Measurements from ENCODE around the gene PDE3B.
"Not testable (repeated sequence)": the region's sequence is repeated elsewhere in the genome, so short reads cannot be mapped to it uniquely, and the experiment has no call there.

The PDE3B gene

DNA sequence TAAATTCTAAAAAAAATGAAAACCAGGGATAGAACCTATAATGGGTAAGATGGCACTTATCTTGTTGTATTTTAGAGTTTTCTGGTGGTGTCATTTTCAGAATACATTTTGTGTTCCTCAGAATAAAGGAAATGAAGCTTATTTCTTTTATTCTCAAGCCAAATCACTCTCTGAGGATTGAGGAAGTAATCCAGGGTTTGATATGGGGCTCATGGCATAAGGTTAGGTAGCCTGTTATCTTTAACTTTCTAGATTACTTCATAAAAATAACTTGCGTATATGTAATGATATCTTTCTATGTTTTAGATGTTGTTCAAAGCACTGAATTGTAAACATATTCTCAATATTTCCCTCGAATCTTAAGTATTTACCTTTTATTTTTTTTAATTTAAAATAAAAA is 33.5 kb downstream of the PDE3B start:
- DNase-seq (ENCODE audit: low read depth), result no peak

DNA sequence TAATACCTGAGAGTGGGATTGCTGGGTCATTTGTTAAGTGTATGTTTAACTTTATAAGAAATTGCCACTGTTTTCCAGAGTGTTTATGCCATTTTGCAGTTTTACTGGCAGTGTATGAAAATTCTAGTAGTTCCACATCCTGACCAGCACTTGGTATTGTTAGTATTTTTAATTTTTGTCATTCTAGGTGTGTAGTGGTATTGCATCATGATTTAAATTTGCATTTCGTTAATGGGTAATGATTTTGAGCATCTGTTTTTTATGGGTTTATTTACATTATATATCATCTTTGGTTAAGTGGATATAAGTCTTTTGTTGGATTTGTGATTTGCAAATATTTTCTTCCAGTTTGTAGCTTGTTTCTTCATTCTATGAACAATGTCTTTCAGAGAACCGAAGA is 34.7 kb downstream of the PDE3B start:
- no peak for DNase-seq (ENCODE audit: low read depth)

DNA sequence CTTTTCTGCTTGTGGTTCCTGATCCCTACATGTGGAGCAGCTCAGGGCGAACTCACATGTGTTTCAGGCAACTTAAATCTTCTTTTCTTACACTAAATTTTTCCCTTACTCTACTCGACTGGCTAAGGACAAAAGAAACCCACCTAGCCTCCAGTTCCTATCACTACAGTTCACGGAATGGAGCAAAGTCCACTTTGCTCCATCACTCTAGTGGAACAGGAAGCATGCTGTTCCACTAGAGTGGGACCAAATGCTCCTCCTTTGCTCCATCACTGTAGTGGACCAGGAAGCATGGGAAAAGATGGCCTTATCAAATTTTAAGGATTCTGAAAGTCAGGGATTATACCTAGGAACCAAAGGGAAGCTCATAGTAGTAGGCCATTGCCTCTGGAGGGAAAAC is 36.1 kb downstream of the PDE3B start:
- DNase-seq (ENCODE audit: low read depth), result no peak

DNA sequence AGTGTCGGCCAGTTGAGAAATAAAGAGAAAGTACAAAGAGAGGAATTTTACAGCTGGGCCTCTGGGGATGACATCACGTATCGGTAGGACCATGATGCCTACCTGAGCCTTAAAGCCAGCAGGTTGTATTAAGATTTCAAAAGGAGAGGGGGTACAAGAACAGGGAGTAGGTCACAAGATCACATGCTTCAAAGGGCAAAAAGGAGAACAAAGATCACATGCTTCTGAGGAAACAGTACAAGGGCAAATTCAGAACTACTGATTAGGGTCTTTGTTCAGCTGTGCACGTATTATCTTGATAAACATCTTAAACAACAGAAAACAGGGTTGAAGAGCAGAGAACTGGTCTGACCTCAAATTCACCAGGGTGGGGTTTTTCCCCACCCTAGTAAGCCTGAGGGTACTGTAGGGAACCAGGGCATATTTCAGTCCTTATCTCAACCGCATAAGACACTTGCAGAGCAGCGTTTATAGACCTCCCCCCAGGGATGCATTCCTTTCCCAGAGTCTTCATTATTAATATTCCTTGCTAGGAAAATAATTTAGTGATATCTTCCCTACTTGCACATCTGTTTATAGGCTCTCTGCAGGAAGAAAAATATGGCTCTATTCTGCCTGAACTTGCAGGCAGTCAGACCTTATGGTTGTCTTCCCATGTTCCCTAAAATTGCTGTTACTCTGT is 40.8 kb downstream of the PDE3B start:
- DNase-seq (ENCODE audit: low read depth), result peak; percentile 24

DNA sequence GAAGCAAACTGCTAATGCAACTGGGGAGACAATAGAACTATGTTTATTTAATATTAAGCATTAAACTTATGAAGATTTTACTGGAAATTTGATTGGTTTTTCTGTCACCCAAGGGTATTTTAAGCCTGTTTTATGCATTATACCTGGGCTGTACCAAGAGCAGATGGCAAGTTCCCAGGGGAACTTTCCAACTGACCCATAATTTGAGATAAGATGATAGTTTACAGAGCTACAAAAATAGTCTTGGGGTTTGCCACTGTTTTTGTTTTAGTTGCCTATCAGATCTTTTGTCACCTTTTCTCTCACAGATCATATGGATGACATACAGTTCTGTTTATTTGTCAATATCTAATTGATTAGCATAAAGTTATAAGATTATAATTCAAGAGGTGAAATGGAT is 43.9 kb downstream of the PDE3B start:
- no peak for DNase-seq (ENCODE audit: low read depth)

DNA sequence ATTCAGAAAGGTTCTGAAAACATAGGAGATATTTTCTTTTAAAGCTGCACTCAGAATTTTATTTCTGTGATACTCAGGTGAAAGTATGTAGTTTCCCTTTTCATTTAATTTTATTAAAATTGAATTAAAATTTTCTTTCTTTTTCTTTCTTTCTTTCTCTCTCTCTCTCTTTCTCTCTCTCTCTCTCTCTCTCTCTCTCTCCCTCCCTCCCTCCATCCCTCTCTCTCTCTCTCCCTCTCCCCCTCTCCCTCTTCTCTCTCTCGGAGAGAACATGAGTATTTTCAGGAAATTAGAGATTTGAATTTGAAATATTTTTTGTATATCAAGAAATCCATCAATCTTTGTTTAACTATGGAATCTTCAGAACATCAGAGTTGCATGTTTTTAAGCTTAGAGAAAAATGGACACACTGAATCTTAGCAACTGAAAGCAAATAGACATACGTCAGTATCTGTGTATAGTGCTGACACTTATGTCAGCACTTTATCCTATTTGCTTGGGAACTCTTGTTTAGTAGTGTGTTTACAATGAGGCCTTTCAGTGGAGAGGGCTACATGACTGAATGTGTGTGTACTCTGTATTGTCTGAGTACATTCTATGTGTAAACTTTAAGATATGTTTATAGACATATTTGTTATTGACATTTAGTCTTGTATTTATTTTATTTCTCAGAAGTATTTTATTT is 44.5 kb downstream of the PDE3B start:
- DNase-seq (ENCODE audit: low read depth), result no peak

DNA sequence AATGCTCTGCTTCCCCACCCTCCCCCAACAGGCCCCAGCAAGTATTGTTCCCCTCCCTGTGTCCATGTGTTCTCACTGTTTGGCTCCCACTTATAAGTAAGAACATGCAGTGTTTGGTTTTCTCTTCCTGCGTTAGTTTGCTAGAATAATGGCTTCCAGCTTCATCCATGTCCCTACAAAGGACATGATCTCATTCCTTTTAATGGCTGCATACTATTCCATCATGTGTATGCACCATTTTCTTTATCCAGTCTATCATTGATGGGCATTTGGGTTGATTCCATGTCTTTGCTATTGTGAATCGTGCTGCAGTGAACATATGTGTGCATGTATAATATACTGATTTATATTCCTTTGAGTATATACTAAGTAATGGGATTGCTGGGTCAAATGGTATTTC is 52.1 kb downstream of the PDE3B start:
- DNase-seq (ENCODE audit: low read depth), result not testable (repeated sequence)

DNA sequence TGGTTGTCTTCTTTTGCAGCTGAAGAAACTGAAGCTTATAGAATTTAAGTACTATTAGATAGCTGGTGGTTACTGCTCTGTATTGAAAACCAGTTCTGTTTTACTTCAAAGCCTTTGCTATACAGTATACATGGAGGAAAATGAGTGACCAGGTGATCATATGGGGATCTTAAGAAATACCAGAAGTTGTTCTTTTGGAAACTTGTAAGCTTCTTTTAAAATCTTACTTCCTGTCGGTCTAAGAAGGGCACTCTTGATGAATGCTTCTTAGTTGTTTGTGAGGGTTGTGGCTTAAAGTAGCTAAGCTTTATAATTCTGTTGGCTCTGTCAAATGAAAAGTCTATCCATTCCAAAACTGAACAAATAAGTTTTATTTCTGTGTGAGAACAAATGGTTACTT is 55.2 kb downstream of the PDE3B start:
- no peak for DNase-seq (ENCODE audit: low read depth)

DNA sequence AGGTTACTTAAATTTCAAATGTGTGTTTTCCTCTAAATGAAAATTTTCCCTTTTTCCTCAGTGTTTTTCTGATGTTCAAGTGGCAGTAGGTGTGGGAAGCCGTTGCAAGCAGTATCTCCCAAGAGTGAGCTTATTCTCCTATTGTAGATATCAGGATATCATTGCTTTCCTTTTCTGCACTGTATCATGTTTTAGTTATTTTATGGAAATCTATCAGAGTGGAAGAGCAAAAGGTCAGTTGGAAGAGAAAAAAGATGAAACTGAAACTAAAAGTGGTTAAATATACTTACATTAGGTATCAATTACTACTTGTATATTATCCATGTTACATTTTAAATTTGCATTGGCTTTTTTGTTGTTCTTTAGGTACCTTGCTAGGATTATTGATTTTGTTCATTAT is 57.0 kb downstream of the PDE3B start:
- DNase-seq (ENCODE audit: low read depth), result no peak

DNA sequence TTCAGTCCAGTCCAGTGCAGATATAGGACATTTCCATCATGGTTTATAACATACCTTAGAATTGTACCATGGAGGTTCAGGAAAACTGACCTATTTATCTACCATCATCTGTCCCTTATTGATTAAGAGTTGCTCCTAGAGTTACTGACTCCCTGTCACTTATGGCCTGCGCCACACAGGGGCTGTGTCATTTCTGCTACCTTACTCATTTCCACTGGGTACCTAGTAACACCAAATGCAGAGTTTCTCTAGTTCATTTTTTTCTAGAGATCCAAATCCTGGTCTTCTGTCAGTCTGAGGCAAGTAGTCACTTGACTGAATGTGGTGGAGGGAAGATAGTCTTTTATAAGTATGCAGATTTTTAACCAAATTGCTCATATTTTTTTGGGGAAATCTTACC is 59.2 kb downstream of the PDE3B start:
- no peak for DNase-seq (ENCODE audit: low read depth)

DNA sequence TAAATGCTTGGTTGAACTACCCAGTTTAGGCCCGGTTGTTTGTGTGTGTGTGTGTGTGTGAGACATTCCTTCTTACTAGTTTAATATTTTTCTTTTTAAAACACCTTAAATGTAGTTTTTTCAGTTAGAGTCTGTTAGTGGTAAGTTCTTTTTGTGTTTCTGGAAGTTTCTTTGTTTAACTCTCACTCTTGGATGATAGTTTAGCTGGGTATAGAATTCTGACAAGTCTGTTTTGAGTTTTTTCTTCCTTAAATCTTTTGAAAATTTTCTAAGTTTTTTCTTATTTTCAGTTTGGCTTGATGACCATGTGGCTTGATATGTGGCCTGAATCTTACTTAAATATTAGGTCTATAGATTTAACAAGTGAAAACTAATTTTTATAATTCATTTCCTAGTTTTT is 60.1 kb downstream of the PDE3B start:
- no peak for DNase-seq (ENCODE audit: low read depth)

DNA sequence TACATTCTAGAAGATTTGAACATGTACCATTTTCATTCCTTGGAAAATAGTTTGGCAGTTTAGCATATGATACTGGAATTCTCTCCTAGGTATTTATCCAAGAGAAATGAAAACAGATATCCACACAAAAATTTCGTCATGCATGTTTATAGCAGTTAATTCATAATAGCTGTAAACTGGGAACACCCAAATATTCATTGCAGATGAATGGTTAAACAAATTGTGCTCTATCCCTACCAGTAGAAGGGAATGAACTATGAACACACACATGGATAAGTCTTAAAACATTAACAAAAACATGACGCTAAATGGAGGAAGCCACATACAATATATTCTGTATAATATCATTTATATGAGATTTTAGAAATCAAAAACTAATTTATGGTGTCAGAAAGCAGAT is 61.5 kb downstream of the PDE3B start:
- no peak for DNase-seq (ENCODE audit: low read depth)

DNA sequence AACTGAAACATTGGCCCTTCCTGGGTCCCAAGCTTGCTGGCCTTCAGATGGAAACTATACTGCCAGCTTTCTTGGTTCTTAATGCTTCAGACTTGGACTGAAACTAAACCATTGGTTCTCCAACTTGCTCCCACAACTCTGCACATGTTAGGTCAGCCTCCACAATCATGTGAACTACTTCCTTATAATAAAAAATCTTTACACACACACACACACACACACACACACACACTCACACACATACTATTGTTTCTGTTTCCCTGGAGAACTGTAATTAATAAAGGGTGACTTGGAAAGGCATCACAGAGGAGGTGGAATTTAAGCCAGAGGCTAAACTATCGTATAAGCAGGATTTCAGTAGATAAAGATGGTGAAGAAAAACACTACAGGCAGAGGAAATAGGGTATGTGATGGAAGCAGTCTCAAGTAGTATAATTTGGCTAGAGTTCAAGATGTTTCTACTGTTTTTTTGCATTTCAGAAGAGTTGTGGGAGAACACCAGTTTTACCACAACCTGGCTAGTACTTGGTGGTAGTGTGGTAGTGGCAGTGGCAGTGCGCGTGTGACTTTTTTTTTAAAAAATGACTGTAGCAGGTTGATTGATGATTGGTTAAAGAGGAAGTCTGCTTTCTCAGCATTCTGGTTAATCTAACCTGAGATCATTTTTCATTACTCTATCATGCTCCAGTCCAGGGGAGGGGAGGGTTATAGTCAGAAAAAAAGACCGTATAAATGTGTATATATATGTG is 70.1 kb downstream of the PDE3B start:
- DNase-seq (ENCODE audit: low read depth), result no peak

DNA sequence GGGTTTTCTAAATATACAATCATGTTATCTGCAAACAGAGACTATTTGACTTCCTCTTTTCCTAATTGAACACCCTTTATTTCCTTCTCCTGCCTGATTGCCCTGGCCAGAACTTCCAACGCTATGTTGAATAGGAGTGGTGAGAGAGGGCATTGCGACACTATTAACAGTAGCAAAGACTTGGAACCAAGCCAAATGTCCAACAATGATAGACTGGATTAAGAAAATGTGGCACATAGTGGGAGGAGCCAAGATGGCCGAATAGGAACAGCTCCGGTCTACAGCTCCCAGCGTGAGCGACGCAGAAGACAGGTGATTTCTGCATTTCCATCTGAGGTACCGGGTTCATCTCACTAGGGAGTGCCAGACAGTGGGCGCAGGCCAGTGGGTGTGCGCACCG is 72.1 kb downstream of the PDE3B start:
- peak; percentile 8 for DNase-seq (ENCODE audit: low read depth)

DNA sequence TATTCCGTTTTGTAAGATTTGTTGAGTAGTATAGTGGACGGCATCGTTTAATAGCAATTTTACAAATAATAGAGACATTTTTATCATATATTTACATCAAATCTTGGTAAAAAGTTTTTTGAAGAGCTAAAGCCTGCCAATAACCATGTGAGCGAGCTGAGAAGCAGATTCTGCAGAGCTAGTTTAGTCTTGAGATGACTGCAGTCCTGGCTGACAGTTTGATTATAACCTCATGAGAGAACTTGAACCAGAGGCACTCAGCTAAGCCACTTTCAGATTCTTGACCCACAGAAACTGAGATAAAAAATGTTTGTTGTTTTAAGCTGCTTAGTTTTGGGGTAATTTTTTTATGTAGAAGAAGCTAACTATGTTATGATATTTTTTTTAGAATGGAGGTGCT is 78.9 kb downstream of the PDE3B start:
- DNase-seq (ENCODE audit: low read depth), result no peak

DNA sequence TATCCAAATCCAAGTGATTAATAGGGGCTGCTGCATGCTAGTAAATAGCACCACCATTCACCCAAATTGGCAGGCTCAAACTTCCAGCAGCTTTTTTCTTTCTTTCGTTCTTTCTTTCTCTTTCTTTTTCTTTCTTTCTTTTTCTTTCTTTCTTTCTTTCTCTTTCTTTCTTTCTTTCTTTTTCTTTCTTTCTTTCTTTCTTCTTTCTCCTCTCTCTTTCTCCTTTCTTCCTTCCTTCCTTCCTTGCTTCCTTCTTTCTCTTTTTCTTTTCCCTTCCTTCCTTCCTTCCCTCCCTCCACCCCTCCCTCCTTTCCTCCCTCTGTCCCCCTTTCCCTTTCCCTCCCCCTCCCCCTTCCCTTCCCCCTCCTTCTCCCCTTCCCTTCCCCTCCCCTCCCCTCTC is 81.5 kb downstream of the PDE3B start:
- no peak for DNase-seq (ENCODE audit: low read depth)

DNA sequence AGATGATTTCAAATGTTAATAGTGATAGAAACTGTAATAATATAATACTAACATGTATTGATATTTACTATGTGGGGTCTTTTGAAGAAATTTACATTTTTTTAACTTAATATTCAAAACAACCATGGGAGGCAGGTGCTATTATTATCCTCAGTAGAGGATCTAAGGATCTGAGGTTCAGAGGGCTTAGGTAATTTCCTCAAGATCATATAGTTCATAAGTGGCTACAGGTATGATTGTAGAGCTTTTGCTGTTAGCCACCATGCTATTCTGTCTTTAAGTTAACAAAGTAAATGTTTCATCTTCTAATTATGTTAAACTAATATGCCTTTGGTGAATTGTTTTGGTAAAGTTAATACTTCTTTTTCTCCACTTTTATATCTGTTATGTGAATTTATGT is 83.6 kb downstream of the PDE3B start:
- DNase-seq (ENCODE audit: low read depth), result no peak

DNA sequence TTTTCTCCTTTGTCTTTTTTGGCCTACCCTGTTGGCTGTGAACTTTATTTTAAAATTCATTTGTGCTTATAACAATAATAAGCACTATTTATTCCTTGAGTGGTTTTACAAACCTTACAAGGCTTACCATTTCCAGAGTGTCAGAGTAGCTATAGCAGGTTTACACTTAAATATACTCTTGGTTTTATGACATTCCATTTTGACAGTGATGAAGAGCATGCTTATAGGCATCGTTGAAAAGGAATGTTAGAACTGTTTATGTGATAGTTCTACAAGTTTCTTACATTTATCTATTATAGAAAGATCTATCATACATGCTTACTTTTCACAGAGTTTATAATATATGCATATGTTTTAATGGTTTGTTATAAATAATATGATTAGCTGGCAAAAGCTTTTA is 84.1 kb downstream of the PDE3B start:
- DNase-seq (ENCODE audit: low read depth), result no peak

DNA sequence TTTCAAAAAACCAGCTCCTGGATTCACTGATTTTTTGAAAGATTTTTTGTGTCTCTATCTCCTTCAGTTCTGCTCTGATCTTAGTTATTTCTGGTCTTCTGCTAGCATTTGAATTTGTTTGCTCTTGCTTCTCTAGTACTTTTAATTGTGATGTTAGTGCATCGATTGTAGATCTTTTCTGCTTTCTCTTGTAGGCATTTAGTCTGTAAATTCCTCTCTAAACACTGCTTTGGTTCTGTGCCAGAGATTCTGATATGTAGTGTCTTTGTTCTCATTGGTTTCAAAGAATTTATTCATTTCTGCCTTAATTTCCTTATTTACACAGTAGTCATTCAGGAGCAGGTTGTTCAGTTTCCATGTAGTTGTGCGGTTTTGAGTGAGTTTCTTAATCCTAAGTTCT is 96.9 kb downstream of the PDE3B start:
- DNase-seq (ENCODE audit: low read depth), result not testable (repeated sequence)

DNA sequence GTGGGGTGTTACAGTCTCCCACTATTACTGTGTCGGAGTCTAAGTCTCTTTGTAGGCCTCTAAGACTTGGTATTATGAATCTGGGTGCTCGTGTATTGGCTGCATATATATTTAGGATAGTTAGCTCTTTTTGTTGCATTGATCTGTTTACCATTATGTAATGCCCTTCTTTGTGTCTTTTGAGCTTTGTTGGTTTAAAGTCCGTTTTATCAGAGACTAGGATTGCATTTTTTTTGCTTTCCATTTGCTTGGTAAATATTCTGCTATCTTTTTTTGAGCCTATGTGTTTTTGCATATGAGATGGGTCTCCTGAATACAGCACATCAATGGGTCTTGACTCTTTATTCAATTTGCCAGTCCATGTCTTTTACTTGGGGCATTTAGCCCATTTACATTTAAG is 97.6 kb downstream of the PDE3B start:
- DNase-seq (ENCODE audit: low read depth), result no peak

DNA sequence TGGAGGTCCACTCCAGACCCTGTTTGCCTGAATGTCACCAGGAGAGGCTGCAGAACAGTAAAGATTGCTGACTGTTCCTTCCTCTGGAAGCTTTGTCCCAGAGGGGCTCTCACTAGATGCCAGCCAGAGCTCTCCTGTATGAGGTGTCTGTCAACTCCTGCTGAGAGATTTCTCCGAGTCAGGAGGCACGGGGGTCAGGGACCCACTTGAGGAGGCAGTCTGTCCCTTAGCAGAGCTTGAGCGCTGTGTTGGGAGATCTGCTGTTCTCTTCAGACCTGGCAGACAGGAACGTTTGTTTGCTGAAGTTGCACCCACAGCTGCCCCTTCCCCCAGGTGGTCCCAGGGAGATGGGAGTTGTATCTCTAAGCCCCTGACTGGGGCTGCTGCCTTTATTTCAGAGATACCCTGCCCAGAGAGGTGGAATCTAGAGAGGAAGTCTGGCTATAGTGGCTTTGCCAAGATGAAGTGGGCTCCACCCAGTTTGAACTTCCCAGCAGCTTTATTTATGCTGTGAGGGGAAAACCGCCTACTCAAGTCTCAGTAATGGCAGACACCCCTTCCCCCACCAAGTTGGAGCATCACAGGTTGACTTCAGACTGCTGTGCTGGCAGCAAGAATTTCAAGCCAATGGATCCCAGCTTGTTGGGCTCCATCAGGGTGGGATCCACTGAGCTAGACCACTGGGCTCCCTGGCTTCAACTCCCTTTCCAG is 99.4 kb downstream of the PDE3B start:
- no peak for DNase-seq (ENCODE audit: low read depth)

DNA sequence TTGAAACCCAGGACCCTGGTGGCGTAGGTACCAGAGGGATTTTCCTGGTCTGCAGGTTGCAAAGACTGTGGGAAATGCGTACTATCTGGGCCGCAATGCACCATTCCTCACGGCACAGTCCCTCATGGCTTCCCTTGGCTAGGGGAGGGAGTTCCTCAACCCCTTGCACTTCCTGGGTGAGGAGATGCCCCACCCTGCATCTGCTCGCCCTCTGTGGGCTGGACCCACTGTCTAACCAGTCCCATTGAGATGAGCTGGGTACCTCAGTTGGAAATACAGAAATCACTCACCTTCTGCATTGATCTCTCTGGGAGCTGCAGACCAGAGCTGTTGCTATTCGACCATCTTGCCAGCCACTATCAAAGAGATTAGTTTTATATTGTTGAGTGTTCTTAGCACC is 100.1 kb downstream of the PDE3B start:
- DNase-seq (ENCODE audit: low read depth), result not testable (repeated sequence)
